Fibroblast of skin of scalp (primary cell): ENCODE measurements around the gene TBC1D16.

Source experiments
- DNase-seq: peaks from one replicate; pipeline ENCODE4 v3.0.0-alpha.2; 2013

TBC1D16 gene

GRCh38 chr17:79987187-79987934, 48.3 kb downstream of the TBC1D16 start:
- no peak for DNase-seq

- DNase-seq: no peak
Observed at GRCh38 chr17:79986411-79987186, 49.1 kb downstream of the TBC1D16 start.

- no peak for DNase-seq
Observed at GRCh38 chr17:79985943-79986391, 49.7 kb downstream of the TBC1D16 start.

GRCh38 chr17:79985361-79985942, 50.2 kb downstream of the TBC1D16 start:
- no peak for DNase-seq

GRCh38 chr17:79984877-79985276, 50.8 kb downstream of the TBC1D16 start:
- no peak for DNase-seq

- no peak for DNase-seq
Observed at GRCh38 chr17:79984045-79984840, 51.4 kb downstream of the TBC1D16 start.

GRCh38 chr17:79983456-79983855, 52.2 kb downstream of the TBC1D16 start:
- DNase-seq: no peak

- no peak for DNase-seq
Observed at GRCh38 chr17:79982986-79983385, 52.7 kb downstream of the TBC1D16 start.

GRCh38 chr17:79981661-79982101, 54.0 kb downstream of the TBC1D16 start:
- DNase-seq: no peak

GRCh38 chr17:79981090-79981489, 54.6 kb downstream of the TBC1D16 start:
- DNase-seq: no peak

GRCh38 chr17:79980246-79981043, 55.2 kb downstream of the TBC1D16 start:
- DNase-seq: no peak

- DNase-seq: no peak
Observed at GRCh38 chr17:79979816-79980215, 55.9 kb downstream of the TBC1D16 start.

GRCh38 chr17:79979221-79979741, 56.4 kb downstream of the TBC1D16 start:
- no peak for DNase-seq

- no peak for DNase-seq
Observed at GRCh38 chr17:79978548-79978855, 57.2 kb downstream of the TBC1D16 start.

- DNase-seq: no peak
Observed at GRCh38 chr17:79977708-79978547, 57.7 kb downstream of the TBC1D16 start.

GRCh38 chr17:79977161-79977631, 58.5 kb downstream of the TBC1D16 start:
- DNase-seq: no peak

GRCh38 chr17:79976451-79976850, 59.2 kb downstream of the TBC1D16 start:
- no peak for DNase-seq

- no peak for DNase-seq
Observed at GRCh38 chr17:79975498-79976134, 60.1 kb downstream of the TBC1D16 start.

GRCh38 chr17:79974566-79975497, 60.8 kb downstream of the TBC1D16 start:
- no peak for DNase-seq
